Activated gamma-delta T cell (primary cell): ENCODE data around the gene TMBIM6.
"Not testable (repeated sequence)": the region's sequence is repeated elsewhere in the genome, so short reads cannot be mapped to it uniquely, and the experiment has no call there.

Experiments
- DNase-seq: peaks from one replicate; lab custom pipeline; 2025; lab: John Stamatoyannopoulos, UW
- total RNA-seq, 2 donors: gene quantifications; one replicate each; lab custom pipeline; 2026; lab: John Stamatoyannopoulos, UW

TMBIM6 gene, protein sequence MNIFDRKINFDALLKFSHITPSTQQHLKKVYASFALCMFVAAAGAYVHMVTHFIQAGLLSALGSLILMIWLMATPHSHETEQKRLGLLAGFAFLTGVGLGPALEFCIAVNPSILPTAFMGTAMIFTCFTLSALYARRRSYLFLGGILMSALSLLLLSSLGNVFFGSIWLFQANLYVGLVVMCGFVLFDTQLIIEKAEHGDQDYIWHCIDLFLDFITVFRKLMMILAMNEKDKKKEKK
- 639 to 704 reads per million in 2 donors for total RNA-seq

DNA sequence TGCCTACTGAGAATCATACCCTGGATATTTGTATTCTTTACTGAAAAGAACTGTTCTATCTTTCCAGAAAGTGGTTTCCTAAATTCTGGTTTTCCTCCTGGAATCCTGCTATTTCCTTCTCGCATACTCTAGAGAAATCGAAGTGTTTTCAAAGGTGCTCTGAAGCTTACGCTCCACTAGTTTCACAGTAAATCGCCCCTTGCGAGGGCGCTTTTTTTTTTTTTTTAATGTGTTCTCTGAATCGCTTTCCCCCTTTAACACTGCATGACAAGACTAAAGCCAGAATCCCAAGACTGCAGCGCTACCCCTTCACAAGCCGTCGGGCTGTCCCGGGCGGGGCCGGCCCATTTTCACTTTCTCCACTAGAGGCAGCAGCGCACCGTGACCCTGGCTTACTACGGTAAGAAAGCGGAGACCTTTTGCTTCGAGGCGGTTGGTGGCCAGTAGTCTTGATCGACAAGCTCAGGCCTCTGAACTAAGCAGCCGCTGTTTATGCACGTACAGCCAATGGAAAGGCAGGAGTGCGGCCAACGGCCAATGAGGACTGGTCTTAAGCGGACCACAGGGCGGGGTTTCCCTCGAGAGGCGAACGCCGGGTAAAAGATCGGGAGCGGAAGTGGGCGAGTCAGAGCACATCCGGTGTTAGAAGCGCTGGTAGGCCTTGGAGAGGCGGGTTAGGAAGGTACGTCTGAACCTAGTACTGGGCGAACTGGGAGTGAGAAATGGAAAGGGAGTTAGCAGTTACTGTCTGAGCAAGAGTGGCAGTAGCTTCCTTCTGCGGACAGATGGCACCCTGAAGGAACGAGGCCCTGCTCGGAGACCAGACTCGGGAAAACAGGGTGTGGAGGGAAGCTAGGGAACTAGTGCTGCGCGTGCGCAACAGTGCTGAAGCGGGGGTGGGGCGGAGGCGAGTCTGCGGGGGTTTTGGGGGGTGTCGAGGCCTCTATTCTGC is at the start of gene TMBIM6:
TMBIM6 (plus strand) TSS at position 628 of the 952 bp plus-strand sequence. CDS start 10,937 bp downstream, outside the sequence.
- DNase-seq = peak; percentile 78

DNA sequence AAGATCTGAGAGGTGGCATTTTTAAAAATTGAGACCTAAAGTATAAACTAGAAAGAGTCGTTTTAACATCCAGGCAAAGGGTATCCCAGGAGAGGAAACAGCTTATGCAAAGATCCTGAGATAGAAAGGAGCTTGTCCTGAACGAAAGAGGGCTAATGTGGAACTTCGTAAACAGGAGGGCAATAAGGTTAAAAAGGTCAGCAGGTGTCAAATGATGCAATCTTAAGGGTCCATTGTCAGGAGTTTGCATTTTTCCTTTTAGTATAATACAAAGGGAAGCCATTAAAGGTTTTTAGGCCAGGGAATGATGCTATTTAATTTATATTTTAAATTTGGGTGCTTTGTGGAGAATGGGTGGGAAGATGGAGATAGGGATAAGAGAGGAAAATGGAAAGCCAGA is 48.5 kb upstream of the TMBIM6 start:
- DNase-seq = no peak

DNA sequence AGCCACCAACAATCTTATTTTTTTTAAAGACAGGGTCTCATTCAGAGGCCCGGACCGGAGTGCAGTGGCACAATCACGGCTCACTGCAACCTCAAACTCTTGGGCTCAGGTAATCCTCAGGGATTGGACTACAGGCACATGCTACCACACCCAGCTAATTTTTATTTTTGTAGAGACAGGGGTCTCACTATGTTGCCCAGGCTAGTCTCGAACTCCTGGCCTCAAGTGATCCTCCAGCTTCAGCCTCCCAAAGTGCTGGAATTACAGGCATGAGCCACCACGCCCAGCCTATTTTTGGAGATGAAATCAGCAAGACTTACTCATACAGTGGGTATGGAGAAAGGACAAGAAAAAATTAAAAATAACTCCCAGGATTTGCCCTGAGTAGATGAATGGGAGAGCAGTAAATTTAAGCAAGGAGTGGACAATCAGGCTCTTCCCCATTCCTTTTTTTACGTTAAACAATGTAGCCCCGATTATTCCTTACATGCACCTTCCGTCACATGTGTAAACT is 47.4 kb upstream of the TMBIM6 start:
- no peak for DNase-seq

DNA sequence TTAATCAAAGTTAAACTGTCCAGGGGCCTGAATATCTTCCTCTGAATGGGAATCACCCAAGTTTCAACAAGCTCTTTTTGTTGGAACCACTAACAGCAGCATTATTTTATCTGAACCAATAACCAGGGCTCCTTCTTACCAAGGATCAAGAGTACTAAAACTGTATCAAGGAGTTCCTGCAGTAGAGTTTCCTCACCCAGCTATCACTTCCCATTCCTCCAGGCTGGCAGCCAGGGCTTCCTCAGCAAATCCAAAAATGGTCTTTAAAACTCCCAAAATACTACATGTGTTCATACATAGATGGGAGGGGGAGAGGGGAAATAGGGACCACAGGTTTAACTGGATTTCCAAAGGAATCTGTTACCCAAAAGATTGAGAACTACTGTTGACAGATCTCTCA is 44.6 kb upstream of the TMBIM6 start:
- no peak for DNase-seq

DNA sequence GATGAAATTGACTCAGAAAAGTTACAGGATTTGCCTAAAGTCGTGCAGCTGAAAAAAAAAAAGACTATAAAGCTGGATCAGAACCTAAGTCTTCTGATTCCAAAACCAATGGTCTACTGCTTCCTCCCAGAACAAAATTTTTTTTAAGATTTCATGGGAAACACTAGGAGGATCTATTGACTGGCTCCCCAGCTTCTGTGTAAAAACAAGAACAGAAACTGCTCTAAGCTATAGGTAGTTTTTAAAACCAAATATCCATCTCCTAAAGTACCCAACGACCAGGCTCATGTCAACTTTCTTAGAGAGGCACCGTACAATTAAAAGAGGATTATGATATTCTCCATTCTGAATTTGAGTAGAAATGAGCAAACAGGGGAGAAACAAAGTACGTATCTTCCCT is 43.5 kb upstream of the TMBIM6 start:
- no peak for DNase-seq

DNA sequence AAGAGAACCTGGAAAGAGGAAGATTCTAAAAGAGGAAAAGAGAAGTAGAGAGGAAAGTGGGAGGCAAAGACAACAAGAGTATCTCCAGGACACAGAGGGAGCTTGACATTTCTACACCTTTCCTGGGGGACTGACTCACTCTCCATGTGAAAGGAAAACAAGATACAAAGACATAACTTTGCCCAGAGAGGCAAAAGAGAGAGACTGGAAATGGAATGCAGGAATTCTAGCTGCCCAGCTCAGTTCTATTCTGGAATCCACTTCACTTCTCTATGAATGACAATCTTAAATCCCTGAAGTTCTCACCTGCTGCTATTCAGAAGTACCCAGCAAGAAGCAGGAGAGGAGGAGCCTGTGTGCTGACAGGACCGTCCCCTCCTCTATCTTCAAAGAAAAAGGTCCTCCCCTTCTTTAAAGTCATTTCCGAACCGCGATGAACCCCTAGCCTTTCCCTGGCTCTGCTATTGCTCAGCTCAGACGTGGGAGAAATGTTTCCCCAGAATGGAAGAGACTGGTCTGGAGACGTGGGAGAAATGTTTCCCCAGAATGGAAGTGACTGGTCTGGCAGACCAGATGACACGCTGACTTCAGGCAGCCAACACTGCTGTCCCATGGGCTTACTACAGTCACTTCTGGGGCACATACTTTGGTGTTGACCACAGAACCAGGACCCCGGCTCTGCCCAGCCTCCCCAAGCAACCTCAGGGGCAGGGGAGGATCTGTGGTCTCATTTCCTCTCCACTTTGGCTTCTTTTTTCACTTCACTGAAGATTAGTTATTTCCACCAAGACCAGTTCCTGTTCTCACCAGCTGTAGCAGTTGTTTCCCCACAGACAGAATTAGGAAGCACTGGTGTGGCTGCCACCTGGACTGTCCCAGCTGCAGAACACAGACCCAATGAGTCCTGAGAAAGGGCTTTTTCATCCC is 42.5 kb upstream of the TMBIM6 start:
- peak; percentile 11 for DNase-seq

DNA sequence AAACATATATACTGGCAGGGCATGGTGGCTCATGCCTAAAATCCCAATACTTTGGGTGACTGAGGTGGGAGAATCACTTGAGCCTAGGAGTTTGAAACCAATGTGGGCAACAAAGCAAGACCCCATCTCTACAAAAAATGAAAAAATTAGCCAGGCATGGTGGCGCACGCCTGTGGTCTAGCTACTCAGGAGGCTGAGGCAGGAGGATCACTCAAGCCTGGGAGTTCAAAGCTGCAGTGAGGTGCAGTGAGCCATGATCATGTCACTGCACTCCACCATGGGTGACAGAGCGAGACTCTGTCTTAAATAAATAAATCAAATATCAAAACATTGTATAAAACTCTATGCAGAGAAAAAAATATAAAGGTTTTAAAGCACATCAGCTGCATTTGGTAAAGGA is 39.3 kb upstream of the TMBIM6 start:
- DNase-seq = no peak

DNA sequence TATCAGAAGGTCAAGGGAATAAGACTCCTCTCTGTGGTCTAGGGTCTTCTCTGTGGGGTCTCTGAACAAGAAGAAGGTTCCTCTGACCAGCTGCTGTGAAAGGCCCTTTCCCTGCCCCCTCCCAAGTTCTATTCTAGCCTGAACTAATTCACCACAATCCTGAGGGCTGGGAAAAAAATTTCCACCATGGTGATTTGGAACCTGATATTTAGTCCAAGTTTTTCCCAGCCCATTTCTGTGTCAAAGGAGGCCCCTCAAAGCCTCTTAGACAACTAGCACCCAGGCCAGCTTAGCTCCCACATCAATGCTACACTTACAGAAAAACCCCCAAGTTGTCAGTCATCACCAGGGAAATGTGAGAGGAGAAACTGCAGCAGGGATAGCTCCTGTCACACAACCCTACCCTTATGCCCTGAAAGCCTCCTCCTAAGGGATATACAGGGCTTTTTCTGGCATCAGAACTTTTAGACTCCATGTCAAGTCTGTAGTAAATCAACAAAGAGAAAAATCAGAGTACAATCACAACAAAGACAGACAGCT is 38.6 kb upstream of the TMBIM6 start:
- DNase-seq = no peak

DNA sequence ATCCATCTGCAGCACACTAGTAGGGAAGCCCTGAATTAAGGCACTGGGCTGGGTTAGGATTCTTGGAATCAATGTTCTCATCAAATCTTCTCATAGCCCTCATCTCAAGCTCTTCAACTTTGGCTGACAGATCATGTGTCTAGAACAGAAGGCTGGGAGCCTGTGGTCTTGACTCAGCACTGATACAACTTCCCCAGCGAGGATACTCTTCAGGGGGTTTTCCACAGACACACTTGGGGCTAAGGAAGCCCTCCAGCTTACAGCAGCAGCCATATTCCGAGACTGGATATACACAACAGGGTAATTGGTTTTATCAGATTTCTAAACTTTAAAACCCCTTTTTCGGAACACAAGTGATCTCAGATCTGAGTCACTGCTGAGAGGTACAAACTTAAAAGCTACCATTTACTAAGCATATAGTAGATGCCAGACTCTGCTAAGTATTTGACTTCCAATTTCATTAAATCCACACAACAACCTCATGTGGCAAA is 37.7 kb upstream of the TMBIM6 start:
- no peak for DNase-seq

DNA sequence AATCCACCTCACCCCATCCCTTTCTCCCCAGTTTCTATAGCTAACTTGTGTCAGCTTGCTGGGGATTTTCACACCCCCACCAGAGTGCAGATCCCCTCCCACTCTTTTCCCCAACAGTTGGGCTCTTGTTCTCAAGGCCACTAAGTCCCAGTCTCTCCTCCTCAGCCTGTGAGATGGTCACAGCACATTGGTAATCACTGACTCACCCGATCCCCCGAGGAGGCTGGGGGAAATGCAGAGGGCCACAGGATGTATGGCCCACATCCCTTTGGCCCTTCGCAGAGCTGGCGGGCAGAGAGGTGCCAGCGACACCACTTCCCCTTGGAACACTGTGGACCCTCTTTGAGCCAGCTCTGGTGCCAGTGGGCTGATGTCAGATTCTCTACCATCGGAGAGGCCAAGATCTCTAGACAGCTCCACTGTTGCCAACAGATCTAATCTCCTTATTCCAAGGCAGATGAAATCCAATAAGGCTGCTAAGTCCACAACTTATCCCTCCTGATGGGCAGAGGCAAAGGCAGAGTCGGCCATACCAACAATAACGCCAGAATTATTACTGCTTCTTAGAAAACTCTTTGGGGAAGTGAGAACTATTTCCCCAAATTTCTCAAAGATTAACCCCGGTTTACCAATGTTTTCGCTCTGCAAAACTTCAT is 35.8 kb upstream of the TMBIM6 start:
- DNase-seq = no peak

DNA sequence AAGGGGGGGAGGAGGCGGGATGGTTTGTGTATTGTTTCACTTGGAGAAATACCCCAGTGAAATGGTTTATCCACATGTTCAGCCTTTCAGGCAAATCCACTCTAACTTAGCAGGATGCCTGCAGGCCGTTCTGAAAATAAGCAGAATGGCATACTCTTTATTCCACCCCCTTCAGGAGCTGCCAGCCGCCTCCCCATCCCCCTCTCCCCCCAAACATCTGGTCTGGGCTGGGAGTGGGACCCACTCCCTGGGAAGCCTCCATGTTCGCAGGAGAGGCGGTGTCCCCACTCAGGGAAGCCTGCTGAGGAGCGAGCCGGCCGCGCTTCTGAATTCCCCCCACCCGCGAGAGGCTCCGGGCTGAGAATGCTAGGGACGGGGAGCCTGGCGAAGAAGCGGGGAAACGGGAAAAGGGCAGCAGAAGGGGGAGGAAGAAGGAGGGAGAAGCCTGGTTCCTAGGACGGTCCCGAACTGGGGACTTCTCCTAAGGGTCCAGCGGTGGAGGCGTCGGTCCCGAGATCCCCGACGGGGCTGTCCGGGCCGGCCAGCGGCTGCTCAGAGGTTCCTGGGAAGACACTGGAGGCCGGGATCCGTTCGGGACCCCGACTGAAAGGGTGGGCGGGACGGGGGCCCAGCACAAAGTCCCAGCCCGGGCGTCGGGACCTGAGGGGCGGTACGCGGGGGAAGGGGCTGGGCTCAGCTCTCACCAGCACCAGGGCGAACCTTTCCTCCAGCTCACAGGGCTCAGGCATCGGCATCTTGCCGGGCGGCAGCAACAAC is 34.8 kb upstream of the TMBIM6 start:
- DNase-seq = no peak

DNA sequence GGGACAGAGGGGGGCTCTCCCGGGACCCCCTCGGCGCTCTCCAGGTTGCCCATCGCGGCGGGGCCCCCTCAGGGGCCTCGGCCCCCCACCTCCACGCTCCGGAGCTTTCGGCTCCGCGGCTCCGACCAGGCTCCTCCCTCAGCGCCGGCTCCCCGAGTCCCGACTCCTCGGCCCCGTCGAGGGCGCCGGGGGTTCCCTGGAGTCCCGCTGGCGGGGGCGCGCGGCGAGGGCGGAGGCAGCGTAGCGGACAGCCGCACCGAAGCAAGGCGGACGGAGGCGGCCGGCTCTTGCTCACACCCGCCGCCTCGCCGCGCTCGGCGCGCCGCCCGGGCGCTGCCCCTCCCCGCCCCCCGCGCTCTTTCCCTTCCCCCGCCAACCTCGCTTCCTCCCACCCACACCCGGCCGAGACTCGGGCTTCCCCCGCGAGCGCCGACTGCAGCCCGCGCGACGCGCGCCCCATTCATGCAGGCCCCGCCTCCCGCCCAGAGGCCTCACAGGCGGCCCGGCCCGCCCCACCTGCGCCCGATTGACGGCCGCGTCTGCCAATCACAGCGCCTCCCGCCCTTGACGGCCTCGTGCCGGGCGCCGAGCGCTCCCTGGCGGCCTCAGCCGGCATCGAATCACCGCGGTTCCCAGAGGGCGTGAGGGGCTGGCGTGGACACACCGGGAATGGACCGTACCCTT is 34.1 kb upstream of the TMBIM6 start, which contains the start of gene FMNL3:
FMNL3 (minus strand) TSS at position 278 of the 684 bp plus-strand sequence; CDS start at position 53, 225 bp downstream.
- peak; percentile 99 for DNase-seq

DNA sequence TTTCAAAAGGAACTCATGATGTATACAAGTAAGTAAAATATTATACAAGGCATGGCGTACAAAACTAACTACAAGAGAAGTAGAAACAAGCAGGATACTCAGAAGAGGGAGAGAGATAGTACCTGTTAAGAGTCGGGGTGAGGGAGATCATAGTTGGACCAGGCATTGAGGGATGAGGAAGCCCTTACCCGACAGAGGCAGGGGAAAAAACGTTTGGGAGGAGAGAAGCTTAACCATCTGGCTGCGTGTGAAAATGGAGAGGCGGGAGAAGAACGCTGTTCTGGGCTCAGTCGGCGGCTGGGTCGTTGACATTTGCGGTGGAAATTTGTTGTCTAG is 33.6 kb upstream of the TMBIM6 start:
- DNase-seq = no peak

DNA sequence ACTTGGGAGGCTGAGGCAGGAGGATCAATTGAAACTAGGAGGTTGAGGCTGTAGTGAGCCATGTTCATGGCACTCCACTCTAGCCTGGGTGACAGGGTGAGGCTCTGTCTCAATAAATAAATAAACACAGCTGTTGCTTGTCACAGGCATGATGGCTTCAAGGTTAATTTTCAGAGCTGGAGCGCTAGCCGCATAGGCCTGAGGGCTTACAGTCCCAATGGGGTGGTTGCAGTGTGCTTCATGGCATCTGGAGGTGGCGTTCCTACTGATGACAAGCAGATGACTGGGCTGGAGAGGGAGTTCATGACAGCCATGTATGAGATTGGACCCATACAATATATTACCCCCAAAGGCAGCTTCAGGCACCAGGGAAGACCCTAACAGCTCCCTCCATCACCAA is 32.5 kb upstream of the TMBIM6 start:
- no peak for DNase-seq

DNA sequence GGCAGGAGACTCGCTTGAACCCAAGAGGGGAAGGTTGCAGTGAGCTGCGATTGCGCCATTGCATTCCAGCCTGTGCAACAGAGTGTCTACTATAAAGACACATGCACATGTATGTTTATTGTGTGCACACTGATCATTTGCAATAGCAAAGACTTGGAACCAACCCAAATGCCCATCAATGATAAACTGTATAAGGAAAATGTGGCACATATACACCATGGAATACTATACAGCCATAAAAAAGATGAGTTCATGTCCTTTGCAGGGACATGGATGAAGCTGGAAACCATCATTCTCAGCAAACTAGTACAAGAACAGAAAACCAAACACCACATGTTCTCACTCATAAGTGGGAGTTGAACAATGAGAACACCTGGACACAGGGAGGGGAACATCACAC is 27.4 kb upstream of the TMBIM6 start:
- DNase-seq = not testable (repeated sequence)

DNA sequence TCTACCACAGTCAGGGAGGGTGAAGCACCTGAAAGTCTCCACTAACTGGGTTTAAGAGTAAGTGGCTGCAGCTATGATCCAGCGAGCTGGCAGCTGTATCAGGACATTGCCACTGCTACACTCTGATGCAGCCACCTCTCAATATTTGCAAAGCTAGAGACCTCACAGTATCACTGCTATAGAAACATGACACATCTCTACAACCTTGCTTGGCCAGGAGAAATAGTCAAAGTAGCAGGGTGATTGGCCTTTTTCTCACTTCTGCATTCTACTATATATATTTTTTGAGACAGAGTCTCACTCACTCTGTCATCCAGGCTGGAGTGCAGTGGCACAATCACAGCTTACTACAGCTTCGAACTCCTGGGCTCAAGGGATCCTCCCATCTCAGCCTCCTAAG is 24.8 kb upstream of the TMBIM6 start:
- DNase-seq = no peak

DNA sequence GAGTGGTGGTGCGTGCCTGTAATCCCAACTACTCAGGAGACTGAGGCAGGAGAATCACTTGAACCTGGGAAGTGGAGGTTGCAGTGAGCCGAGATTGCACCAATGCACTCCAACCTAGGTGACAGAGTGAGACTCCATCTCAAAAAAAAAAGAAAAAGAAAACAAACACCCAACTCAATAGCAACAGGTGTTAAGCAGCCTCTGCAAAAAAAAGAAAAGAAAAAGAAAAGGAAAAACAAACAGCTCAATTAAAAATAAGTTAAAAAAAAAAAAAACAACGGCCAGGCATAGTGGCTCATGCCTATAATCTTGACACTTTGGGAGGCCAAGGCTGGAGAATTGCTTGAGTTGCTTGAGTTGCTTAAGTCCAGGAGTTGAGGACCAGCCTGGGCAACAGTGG is 23.6 kb upstream of the TMBIM6 start:
- DNase-seq = not testable (repeated sequence)

DNA sequence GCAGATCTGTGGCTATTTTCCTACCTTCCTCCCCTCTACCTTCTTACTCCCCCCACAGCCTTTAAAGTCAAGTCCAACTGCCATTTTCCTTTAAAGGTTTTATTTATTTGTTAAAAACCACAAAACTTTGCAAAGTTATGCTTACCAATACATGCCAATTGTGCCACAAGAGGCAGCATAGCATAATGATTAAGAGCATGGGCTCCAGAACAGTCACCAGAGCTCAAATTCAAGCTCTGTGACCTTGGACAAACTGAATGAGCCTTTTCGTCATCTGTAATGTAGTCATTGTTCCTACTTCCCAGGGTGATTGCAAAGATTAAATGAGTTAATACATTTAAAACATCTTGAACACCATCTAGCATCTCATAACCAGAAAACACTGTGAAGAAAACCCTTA is 21.1 kb upstream of the TMBIM6 start:
- DNase-seq = no peak

DNA sequence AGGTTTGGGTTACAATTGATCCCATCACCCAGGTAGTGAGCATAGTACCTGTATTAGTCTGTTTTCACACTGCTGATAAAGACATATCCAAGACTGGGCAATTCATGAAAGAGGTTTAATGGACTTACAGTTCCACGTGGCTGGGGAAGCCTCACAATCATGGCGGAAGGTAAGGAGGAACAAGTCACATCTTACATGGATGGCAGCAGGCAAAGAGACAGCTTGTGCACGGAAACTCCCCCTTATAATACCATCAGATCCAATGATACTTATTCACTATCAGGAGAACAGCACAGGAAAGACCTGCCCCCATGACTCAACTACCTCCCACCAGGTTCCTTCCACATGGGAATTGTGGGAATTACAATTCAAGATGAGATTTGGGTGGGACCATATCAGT is 20.0 kb upstream of the TMBIM6 start:
- DNase-seq = not testable (repeated sequence)
